CD14-positive monocyte (primary cell): ENCODE data around the gene MACROD2. TPM values are rescaled to one million over a fixed set of nuclear protein-coding genes. Genes with fewer than 3 reads are reported as not detected.

ENCODE experiments used
- DNase-seq, 3 donors: peaks; one replicate each; pipeline ENCODE4 v3.0.0-alpha.2; 2011 to 2022
- H2AFZ ChIP-seq: 2 replicates; pipeline ENCODE4 v1.6.0; 2012; ENCODE audit warnings: mild to moderate bottlenecking, low read depth, low read length, inconsistent platforms; ENCODE audit not compliant: insufficient read depth, poor library complexity, severe bottlenecking
- H3K27ac ChIP-seq, 2 donors: 1 replicate in 1 of 2; 2 replicates in 1 of 2; pipeline ENCODE4 v1.5.1; 2012 to 2013; ENCODE audit warnings: low read length in 2 of 2, control low read depth in 1 of 2, inconsistent platforms in 1 of 2, low read depth in 1 of 2, mild to moderate bottlenecking in 1 of 2
- H3K27me3 ChIP-seq, 2 donors: one replicate each; pipeline versions ENCODE4 v1.6.0 to v1.6.1; 2011 to 2013; ENCODE audit warnings: low read length in 2 of 2; ENCODE audit not compliant: control insufficient read depth in 2 of 2, insufficient read depth in 2 of 2
- H3K36me3 ChIP-seq, 2 donors: replicated peaks in 1 of 2; 1 replicate in 1 of 2; 2 replicates in 1 of 2; pipeline versions ENCODE4 v1.5.1 to v1.6.1; 2012 to 2013; ENCODE audit warnings: low read length in 2 of 2, control low read depth in 1 of 2, inconsistent platforms in 1 of 2, mild to moderate bottlenecking in 1 of 2; ENCODE audit not compliant: insufficient read depth in 2 of 2, control insufficient read depth in 1 of 2
- H3K4me1 ChIP-seq, 2 donors: 1 replicate in 1 of 2; 2 replicates in 1 of 2; pipeline versions ENCODE4 v1.5.1 to v1.6.1; 2012 to 2013; ENCODE audit warnings: low read length in 2 of 2, control low read depth in 1 of 2, inconsistent platforms in 1 of 2, mild to moderate bottlenecking in 1 of 2, moderate library complexity in 1 of 2; ENCODE audit not compliant: insufficient read depth in 2 of 2, control insufficient read depth in 1 of 2
- H3K4me2 ChIP-seq: replicated peaks from 2 replicates; pipeline ENCODE3; 2012; ENCODE audit warnings: low read length, moderate library complexity, mild to moderate bottlenecking; ENCODE audit not compliant: poor library complexity, severe bottlenecking; ENCODE audit errors: extremely low read depth
- H3K4me3 ChIP-seq, 3 experiments: fragments of 200-600 bp in 1 of 3; sonication (generic) in 1 of 3; replicated peaks in 1 of 3; 1 replicate in 2 of 3; 2 replicates in 1 of 3; pipeline ENCODE4 v1.5.1; 2011 to 2013; ENCODE audit warnings: low read length in 3 of 3, mild to moderate bottlenecking in 3 of 3, control low read depth in 2 of 3, low read depth in 2 of 3, inconsistent platforms in 1 of 3, moderate library complexity in 1 of 3
- H3K79me2 ChIP-seq: 2 replicates; pipeline ENCODE4 v1.6.0; 2012; ENCODE audit warnings: mild to moderate bottlenecking, control low read depth, inconsistent platforms, low read length, moderate library complexity; ENCODE audit not compliant: insufficient read depth
- H3K9ac ChIP-seq: 2 replicates; pipeline ENCODE4 v1.6.0; 2017; ENCODE audit warnings: low read length, mild to moderate bottlenecking; ENCODE audit not compliant: insufficient read depth, poor library complexity, severe bottlenecking
- H3K9me3 ChIP-seq, 2 donors: replicated peaks in 1 of 2; 1 replicate in 1 of 2; 2 replicates in 1 of 2; pipeline versions ENCODE4 v1.5.1 to v1.6.1; 2012 to 2013; ENCODE audit warnings: low read length in 2 of 2, control low read depth in 1 of 2; ENCODE audit not compliant: control insufficient read depth in 1 of 2, insufficient read depth in 1 of 2
- H4K20me1 ChIP-seq: 2 replicates; pipeline ENCODE4 v1.6.0; 2012; ENCODE audit warnings: mild to moderate bottlenecking, low read length, control low read depth, moderate library complexity; ENCODE audit not compliant: insufficient read depth
- H3K27ac Mint-ChIP-seq, 7 donors: one replicate each; pipeline ENCODE4 v1.8.0; 2020; ENCODE audit warnings: mild to moderate bottlenecking in 7 of 7, mixed read lengths in 7 of 7, moderate library complexity in 6 of 7, inconsistent platforms in 2 of 7
- H3K27me3 Mint-ChIP-seq, 3 donors: one replicate each; pipeline ENCODE4 v1.8.0; 2021 to 2022; ENCODE audit warnings: low read depth in 3 of 3, mild to moderate bottlenecking in 3 of 3, mixed read lengths in 3 of 3, moderate library complexity in 3 of 3, inconsistent platforms in 1 of 3
- H3K36me3 Mint-ChIP-seq, 2 donors: one replicate each; pipeline ENCODE4 v1.8.0; 2020; ENCODE audit warnings: mixed read lengths in 2 of 2, inconsistent platforms in 1 of 2, mild to moderate bottlenecking in 1 of 2
- H3K4me1 Mint-ChIP-seq: one replicate; pipeline ENCODE4 v1.8.0; 2020; ENCODE audit warnings: mild to moderate bottlenecking, mixed read lengths
- H3K4me3 Mint-ChIP-seq, 2 donors: one replicate each; pipeline ENCODE4 v1.8.0; 2020; ENCODE audit warnings: mild to moderate bottlenecking in 2 of 2, mixed read lengths in 2 of 2, moderate library complexity in 1 of 2
- H3K9me3 Mint-ChIP-seq, 7 donors: one replicate each; pipeline ENCODE4 v1.8.0; 2020 to 2022; ENCODE audit warnings: mixed read lengths in 7 of 7, mild to moderate bottlenecking in 6 of 7, moderate library complexity in 6 of 7, inconsistent platforms in 2 of 7
- WGBS: methylation state at CpG from one replicate; pipeline ENCODE4 v1.1.5; 2013; ENCODE audit warnings: missing lambda C conversion rate; ENCODE audit not compliant: insufficient coverage; 5-methylcytosine and 5-hydroxymethylcytosine counted together
- intact Hi-C, 2 donors: fragments of 100-400 bp; cut with micrococcal nuclease; formaldehyde crosslinking; loops; one replicate each; pipeline versions ENCODE4 v1.15.0 to v1.15.1; 2023
- polyA plus RNA-seq, 3 donors: library from polyadenylated mRNA; depleted of rRNA in 1 of 3; unstranded in 2 of 3; stranded (reverse) in 1 of 3; fragments of 300-500 nt in 2 of 3; fragments of >200 nt in 1 of 3; fragmentation: Illumina TruSeq in 2 of 3; gene quantifications; 1 replicate in 2 of 3; 2 replicates in 1 of 3; pipeline ENCODE4 v1.2.3, GENCODE V29; 2012 to 2021
- TF ChIP-seq, protein P1 (sequence below): fragments of 200-600 bp; IDR thresholded peaks from one replicate; pipeline ENCODE4 v1.8.0; 2022; ENCODE audit warnings: antibody characterized with exemption, mild to moderate bottlenecking

Gene MACROD2
- polyA plus RNA-seq, 3 donors, result 0.23 TPM; not detected in 2

DNA sequence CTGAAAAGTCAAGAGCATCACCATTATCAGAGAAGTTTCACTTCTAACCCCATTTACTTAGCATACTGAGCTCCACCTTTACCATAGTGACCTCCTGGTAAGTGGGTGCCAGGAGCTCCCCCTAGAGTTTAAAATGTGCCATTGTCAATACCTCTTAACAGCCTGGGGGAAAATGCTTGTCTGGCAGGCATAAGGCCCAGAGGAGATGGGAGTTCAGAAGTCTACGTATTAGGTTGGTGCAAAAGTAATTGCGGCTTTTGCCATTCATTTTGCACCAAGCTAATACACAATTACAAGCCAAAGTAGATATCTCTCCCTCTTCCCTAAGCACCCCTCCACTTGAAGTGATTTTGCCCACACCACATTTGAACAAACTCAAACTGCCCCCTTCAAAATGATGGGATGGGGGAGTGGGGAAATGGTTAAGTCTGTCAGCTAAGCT lies 1658.9 kb downstream of the MACROD2 start:
- H3K36me3 Mint-ChIP-seq, result no peaks in the 10 kb centered on the region
- no peaks in the 10 kb centered on the region for H4K20me1 ChIP-seq
- TF ChIP-seq, protein P1, sequence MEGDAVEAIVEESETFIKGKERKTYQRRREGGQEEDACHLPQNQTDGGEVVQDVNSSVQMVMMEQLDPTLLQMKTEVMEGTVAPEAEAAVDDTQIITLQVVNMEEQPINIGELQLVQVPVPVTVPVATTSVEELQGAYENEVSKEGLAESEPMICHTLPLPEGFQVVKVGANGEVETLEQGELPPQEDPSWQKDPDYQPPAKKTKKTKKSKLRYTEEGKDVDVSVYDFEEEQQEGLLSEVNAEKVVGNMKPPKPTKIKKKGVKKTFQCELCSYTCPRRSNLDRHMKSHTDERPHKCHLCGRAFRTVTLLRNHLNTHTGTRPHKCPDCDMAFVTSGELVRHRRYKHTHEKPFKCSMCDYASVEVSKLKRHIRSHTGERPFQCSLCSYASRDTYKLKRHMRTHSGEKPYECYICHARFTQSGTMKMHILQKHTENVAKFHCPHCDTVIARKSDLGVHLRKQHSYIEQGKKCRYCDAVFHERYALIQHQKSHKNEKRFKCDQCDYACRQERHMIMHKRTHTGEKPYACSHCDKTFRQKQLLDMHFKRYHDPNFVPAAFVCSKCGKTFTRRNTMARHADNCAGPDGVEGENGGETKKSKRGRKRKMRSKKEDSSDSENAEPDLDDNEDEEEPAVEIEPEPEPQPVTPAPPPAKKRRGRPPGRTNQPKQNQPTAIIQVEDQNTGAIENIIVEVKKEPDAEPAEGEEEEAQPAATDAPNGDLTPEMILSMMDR, result peak; percentile 57
- no peak overlapping the region for H3K4me3 ChIP-seq
- H3K4me3 Mint-ChIP-seq, result no peak overlapping the region
- no peaks in the 10 kb centered on the region for H3K9me3 ChIP-seq
- H2AFZ ChIP-seq, result no peak overlapping the region
- WGBS, result no CpG with 5 or more reads among the region's 2 CpGs
- H3K27ac Mint-ChIP-seq, result no peak overlapping the region
- H3K4me1 Mint-ChIP-seq, result no peaks in the 10 kb centered on the region
- H3K9ac ChIP-seq, result no peak overlapping the region
- peak; percentile 5 to 13 (median 11) for DNase-seq
- no peaks in the 10 kb centered on the region for H3K79me2 ChIP-seq
- H3K27me3 Mint-ChIP-seq, result peaks cover 0 to 4% (median 0%) of the 10 kb centered on the region in 3 donors
- H3K27ac ChIP-seq, result no peak overlapping the region
- no peaks in the 10 kb centered on the region for H3K27me3 ChIP-seq
- intact Hi-C loops, result no loop called here
- H3K9me3 Mint-ChIP-seq, result peaks cover 0 to 2% (median 0%) of the 10 kb centered on the region in 7 donors
- H3K4me2 ChIP-seq, result no peak overlapping the region
- no peaks in the 10 kb centered on the region for H3K4me1 ChIP-seq
- H3K36me3 ChIP-seq, result no peaks in the 10 kb centered on the region

DNA sequence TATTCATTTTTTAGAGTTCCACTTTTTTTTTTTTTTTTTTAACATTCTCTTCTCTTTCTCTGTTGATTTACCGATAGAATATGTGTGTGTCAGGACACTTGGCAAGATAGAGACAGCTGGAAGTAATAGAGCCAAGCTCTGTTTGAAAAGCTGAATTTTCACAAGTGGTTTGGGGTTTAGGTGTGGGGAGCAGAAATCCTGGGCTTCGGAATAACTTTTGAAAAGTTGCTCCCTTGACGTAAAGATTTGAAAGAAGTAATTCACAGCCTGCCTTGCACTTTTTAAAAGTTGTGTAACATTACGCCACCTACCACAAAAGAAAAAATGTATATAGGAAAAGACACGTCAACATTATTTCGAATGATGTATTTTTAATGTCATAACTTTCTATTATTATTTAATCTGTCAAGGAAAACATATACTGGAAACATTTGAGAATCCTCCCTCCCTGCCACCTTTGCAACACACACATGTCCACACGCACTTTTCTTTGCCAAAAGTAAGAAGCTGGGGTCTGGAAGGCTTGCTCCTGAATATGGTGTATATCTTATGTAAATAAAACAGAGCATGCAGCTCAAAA lies 1660.1 kb downstream of the MACROD2 start:
- Histone ChIP-seq H3K27ac (no peak overlapping the region), H3K4me3 (no peak overlapping the region), H3K79me2 (no peaks in the 10 kb centered on the region), H3K27me3 (no peaks in the 10 kb centered on the region), H4K20me1 (no peaks in the 10 kb centered on the region), H3K36me3 (no peaks in the 10 kb centered on the region), H3K9me3 (no peaks in the 10 kb centered on the region), H3K4me2 (no peak overlapping the region), H3K4me1 (no peaks in the 10 kb centered on the region), H3K9ac (no peak overlapping the region), H2AFZ (no peak overlapping the region)
- no peak for DNase-seq
- intact Hi-C loops, result no loop called here
- H3K36me3 Mint-ChIP-seq, result no peaks in the 10 kb centered on the region
- no peak overlapping the region for H3K4me3 Mint-ChIP-seq
- H3K27me3 Mint-ChIP-seq, result peaks cover 0 to 4% (median 1%) of the 10 kb centered on the region in 3 donors
- TF ChIP-seq, protein P1, result no peak
- WGBS, result no CpG with 5 or more reads among the region's 7 CpGs
- peaks cover 0 to 2% (median 0%) of the 10 kb centered on the region in 7 donors for H3K9me3 Mint-ChIP-seq
- no peaks in the 10 kb centered on the region for H3K4me1 Mint-ChIP-seq
- no peak overlapping the region for H3K27ac Mint-ChIP-seq
